ENCODE measurements around the gene CENPT. TPM values are rescaled to one million over a fixed set of nuclear protein-coding genes. Genes with fewer than 3 reads are reported as not detected.
"Not testable (repeated sequence)": the region's sequence is repeated elsewhere in the genome, so short reads cannot be mapped to it uniquely, and the experiment has no call there.

The CENPT gene
- total RNA-seq, 1 donor from 2014 or later = 153 TPM

DNA sequence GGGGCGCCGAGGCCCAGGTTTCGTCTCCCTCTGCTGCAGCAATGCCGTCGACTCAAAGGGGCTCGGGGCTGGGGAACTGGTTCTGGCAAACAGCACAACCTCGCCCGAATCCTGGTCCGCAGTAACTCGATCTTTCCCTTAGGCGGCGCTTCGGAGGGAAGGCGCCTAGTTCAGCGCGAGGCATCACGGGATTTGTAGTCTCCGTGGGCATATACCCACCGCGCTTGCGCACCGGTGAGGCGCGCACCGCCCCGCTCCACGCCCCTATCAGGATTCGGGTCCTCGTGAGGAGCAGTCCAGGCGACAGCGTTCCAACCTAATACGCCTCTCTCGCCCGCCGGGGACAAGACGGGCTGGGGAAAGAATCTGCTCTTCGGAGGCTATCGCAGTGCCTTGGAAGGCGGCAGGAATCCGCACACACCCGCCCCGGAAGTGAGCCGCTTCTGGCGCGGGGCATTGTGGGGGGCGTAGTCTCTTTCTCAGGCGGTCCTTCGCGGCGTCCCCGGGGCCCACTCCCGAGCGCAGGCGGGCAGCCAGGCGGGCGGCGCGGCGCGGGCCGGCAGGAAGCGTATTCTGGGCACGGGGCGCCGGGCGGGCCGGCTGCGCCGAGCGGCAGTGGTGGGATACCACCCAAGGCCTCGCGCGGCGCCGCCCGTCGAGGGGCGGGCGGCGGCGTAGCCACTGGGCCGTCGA lies 5.5 kb downstream of the CENPT start, which contains the start of gene THAP11:
THAP11 (plus strand) TSS at position 505 of the 693 bp plus-strand sequence. CDS start 235 bp downstream, outside the sequence.
- Mint-ChIP-seq H3K9me3 (ENCODE audit: unreplicated experiment) (peaks cover 11% of the 10 kb centered on the region), H3K27ac (ENCODE audit: unreplicated experiment) (peak within 1 kb of the TSS; percentile 95), H3K36me3 (ENCODE audit: unreplicated experiment) (no peaks in the 10 kb centered on the region), H3K4me3 (ENCODE audit: unreplicated experiment) (peak within 1 kb of the TSS; percentile 97), H3K27me3 (ENCODE audit: unreplicated experiment) (peaks cover 5% of the 10 kb centered on the region), H3K4me1 (ENCODE audit: low read depth, unreplicated experiment) (peaks cover 26% of the 10 kb centered on the region)
- DNase-seq = peak; percentile 95
- TF ChIP-seq, protein P1, sequence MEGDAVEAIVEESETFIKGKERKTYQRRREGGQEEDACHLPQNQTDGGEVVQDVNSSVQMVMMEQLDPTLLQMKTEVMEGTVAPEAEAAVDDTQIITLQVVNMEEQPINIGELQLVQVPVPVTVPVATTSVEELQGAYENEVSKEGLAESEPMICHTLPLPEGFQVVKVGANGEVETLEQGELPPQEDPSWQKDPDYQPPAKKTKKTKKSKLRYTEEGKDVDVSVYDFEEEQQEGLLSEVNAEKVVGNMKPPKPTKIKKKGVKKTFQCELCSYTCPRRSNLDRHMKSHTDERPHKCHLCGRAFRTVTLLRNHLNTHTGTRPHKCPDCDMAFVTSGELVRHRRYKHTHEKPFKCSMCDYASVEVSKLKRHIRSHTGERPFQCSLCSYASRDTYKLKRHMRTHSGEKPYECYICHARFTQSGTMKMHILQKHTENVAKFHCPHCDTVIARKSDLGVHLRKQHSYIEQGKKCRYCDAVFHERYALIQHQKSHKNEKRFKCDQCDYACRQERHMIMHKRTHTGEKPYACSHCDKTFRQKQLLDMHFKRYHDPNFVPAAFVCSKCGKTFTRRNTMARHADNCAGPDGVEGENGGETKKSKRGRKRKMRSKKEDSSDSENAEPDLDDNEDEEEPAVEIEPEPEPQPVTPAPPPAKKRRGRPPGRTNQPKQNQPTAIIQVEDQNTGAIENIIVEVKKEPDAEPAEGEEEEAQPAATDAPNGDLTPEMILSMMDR (IDR thresholded peaks at IDR 0.05; ENCODE audit: partially characterized antibody, unreplicated experiment) = peak; percentile 89

- peak overlapping the region; percentile 89 for H3K4me3 Mint-ChIP-seq (ENCODE audit: unreplicated experiment)
- peak overlapping the region; percentile 72 for H3K27ac Mint-ChIP-seq (ENCODE audit: unreplicated experiment)
- no peaks in the 10 kb centered on the region for H3K36me3 Mint-ChIP-seq (ENCODE audit: unreplicated experiment)
- TF ChIP-seq, protein P1 (IDR thresholded peaks at IDR 0.05; ENCODE audit: partially characterized antibody, unreplicated experiment) = no peak
- no peak for DNase-seq
- H3K27me3 Mint-ChIP-seq (ENCODE audit: unreplicated experiment) = peaks cover 5% of the 10 kb centered on the region
- peaks cover 11% of the 10 kb centered on the region for H3K9me3 Mint-ChIP-seq (ENCODE audit: unreplicated experiment)
- peaks cover 26% of the 10 kb centered on the region for H3K4me1 Mint-ChIP-seq (ENCODE audit: low read depth, unreplicated experiment)
Measured at GRCh38 chr16:67841198-67841815, 6.2 kb downstream of the CENPT start.

GRCh38 chr16:67837811-67838210 lies 9.7 kb downstream of the CENPT start:
- H3K4me3 Mint-ChIP-seq (ENCODE audit: unreplicated experiment) = no peak overlapping the region
- H3K4me1 Mint-ChIP-seq (ENCODE audit: low read depth, unreplicated experiment) = peaks cover 3% of the 10 kb centered on the region
- no peaks in the 10 kb centered on the region for H3K36me3 Mint-ChIP-seq (ENCODE audit: unreplicated experiment)
- TF ChIP-seq, protein P1 (IDR thresholded peaks at IDR 0.05; ENCODE audit: partially characterized antibody, unreplicated experiment) = no peak
- DNase-seq = no peak
- peaks cover 4% of the 10 kb centered on the region for H3K9me3 Mint-ChIP-seq (ENCODE audit: unreplicated experiment)
- peaks cover 6% of the 10 kb centered on the region for H3K27me3 Mint-ChIP-seq (ENCODE audit: unreplicated experiment)
- no peak overlapping the region for H3K27ac Mint-ChIP-seq (ENCODE audit: unreplicated experiment)

DNA sequence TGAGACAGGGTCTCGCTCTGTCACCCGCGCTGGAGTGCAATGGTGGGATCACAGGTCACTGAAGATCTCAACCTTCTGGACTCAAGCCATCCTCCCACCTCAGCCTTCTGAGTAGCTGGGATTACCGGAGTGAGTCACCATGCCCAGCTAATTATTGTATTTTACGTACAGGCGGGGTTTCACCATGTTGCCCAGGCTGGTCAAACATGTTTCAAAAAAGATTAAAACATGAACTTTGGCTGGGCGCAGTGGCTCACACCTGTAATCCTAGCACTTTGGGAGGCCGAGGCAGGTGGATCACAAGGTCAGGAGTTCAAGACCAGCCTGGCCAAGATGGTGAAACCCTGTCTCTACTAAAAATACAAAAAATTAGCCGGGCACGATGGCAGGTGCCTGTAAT lies 10.3 kb downstream of the CENPT start:
- not testable (repeated sequence) for DNase-seq; H3K4me1 Mint-ChIP-seq (ENCODE audit: low read depth, unreplicated experiment); H3K9me3 Mint-ChIP-seq (ENCODE audit: unreplicated experiment); H3K27ac Mint-ChIP-seq (ENCODE audit: unreplicated experiment); H3K36me3 Mint-ChIP-seq (ENCODE audit: unreplicated experiment); H3K27me3 Mint-ChIP-seq (ENCODE audit: unreplicated experiment); H3K4me3 Mint-ChIP-seq (ENCODE audit: unreplicated experiment)

- H3K27me3 Mint-ChIP-seq (ENCODE audit: unreplicated experiment) = peaks cover 6% of the 10 kb centered on the region
- TF ChIP-seq, protein P1 (IDR thresholded peaks at IDR 0.05; ENCODE audit: partially characterized antibody, unreplicated experiment) = no peak
- H3K36me3 Mint-ChIP-seq (ENCODE audit: unreplicated experiment) = peaks cover 5% of the 10 kb centered on the region
- peaks cover 4% of the 10 kb centered on the region for H3K4me1 Mint-ChIP-seq (ENCODE audit: low read depth, unreplicated experiment)
- H3K27ac Mint-ChIP-seq (ENCODE audit: unreplicated experiment) = peak overlapping the region; percentile 33
- no peak for DNase-seq
- peak overlapping the region; percentile 83 for H3K4me3 Mint-ChIP-seq (ENCODE audit: unreplicated experiment)
- H3K9me3 Mint-ChIP-seq (ENCODE audit: unreplicated experiment) = peaks cover 7% of the 10 kb centered on the region
Measured at GRCh38 chr16:67834242-67834614, 13.3 kb downstream of the CENPT start.

Measured in glutamatergic neuron (in vitro differentiated cells).